K562 (cell line): ENCODE results near the gene PPP1R14B. TPM values are rescaled to one million over a fixed set of nuclear protein-coding genes. Genes with fewer than 3 reads are reported as not detected.

Experiments
- CBFB ChIP-seq: sonication (generic); formaldehyde crosslinking; IDR thresholded peaks from 2 replicates; pipeline ENCODE4 v1.4.0; 2020; ENCODE audit warnings: mild to moderate bottlenecking, missing genetic modification reagents
- DDX20 ChIP-seq: fragments of 450-650 bp; IDR thresholded peaks from 2 replicates; pipeline ENCODE4 v1.6.1; 2016; ENCODE audit warnings: missing genetic modification characterization, low read depth, mild to moderate bottlenecking, missing compliant biosample characterization, moderate library complexity
- E2F4 ChIP-seq: sonication (generic); formaldehyde crosslinking; IDR thresholded peaks from 2 replicates; pipeline ENCODE4 v1.8.0; 2022; ENCODE audit warnings: mild to moderate bottlenecking, low read depth, missing genetic modification reagents
- FOS ChIP-seq: IDR thresholded peaks from 3 replicates; pipeline ENCODE4 v1.6.1; 2011; ENCODE audit not compliant: insufficient read length; ENCODE audit errors: extremely low read depth
- GTF2A2 ChIP-seq: IDR thresholded peaks from 2 replicates; pipeline ENCODE4 v1.6.1; 2016; ENCODE audit warnings: mild to moderate bottlenecking, missing genetic modification characterization, missing compliant biosample characterization
- GTF2B ChIP-seq: IDR thresholded peaks from 2 replicates; pipeline ENCODE4 v1.6.1; 2011; ENCODE audit not compliant: insufficient read length; ENCODE audit errors: extremely low read depth
- HNRNPLL ChIP-seq: fragments of 200-400 bp; formaldehyde crosslinking; IDR thresholded peaks from 2 replicates; pipeline ENCODE4 v1.6.1; 2017; ENCODE audit warnings: low read length, low read depth, mild to moderate bottlenecking; ENCODE audit not compliant: poor library complexity, severe bottlenecking
- NFIX ChIP-seq: fragments of 250-450 bp; sonication (Bioruptor Pico); IDR thresholded peaks from 2 replicates; pipeline ENCODE4 v1.4.0; 2020; ENCODE audit warnings: low read depth, mild to moderate bottlenecking, moderate library complexity
- NRF1 ChIP-seq, 2 experiments: fragments of 450-650 bp; IDR thresholded peaks in 1 of 2; conservative IDR thresholded peaks in 1 of 2; 2 replicates each; pipeline ENCODE4 v1.6.1; 2014; ENCODE audit warnings: mild to moderate bottlenecking in 2 of 2
- ZC3H8 ChIP-seq: fragments of 450-650 bp; IDR thresholded peaks from 2 replicates; pipeline ENCODE4 v1.6.1; 2017
- ZNF174 ChIP-seq: fragments of 250-450 bp; sonication (Bioruptor Pico); IDR thresholded peaks from 2 replicates; pipeline ENCODE4 v1.4.0; 2020; ENCODE audit warnings: mild to moderate bottlenecking
- ZNF431 ChIP-seq: sonication (generic); formaldehyde crosslinking; IDR thresholded peaks from 2 replicates; pipeline ENCODE4 v1.8.0; 2022; ENCODE audit warnings: mild to moderate bottlenecking, missing genetic modification reagents
- polyA plus RNA-seq, 8 experiments: library from polyadenylated mRNA; depleted of rRNA in 4 of 8; stranded (reverse) in 5 of 8; unstranded in 3 of 8; fragments of >200 nt; fragmentation: Nextera tagmentation in 2 of 8; fragmentation: Illumina TruSeq in 1 of 8; extraction: Ambion mirVana in 2 of 8; extraction: Trizol in 1 of 8; gene quantifications; 2 replicates each; pipeline versions ENCODE4 v1.2.1 to v1.2.3, GENCODE V29; 2011 to 2014; ENCODE audit warnings: inconsistent platforms in 1 of 8, missing spikeins in 1 of 8
- total RNA-seq, 7 experiments: library from RNA; depleted of rRNA in 6 of 7; stranded (reverse); fragments of >200 nt in 6 of 7; fragmentation: Illumina TruSeq in 2 of 7; extraction: Trizol in 2 of 7; gene quantifications; 2 replicates each; pipeline versions ENCODE4 v1.2.1 to v1.2.3, GENCODE V29; 2011 to 2021; ENCODE audit warnings: low replicate concordance in 1 of 7
- TF ChIP-seq, protein P1 (sequence below): sonication (generic); formaldehyde crosslinking; IDR thresholded peaks from 2 replicates; pipeline ENCODE4 v1.8.1; 2023; ENCODE audit warnings: missing genetic modification reagents, mild to moderate bottlenecking, borderline replicate concordance
- TF ChIP-seq, protein P2 (sequence below): fragments of 250-450 bp; sonication (Bioruptor Pico); IDR thresholded peaks from 2 replicates; pipeline ENCODE4 v1.5.0; 2021; ENCODE audit warnings: mild to moderate bottlenecking, moderate library complexity
- TF ChIP-seq, protein P3 (sequence below): fragments of 450-650 bp; formaldehyde crosslinking; IDR thresholded peaks from 2 replicates; pipeline ENCODE4 v1.4.0; 2020; ENCODE audit warnings: mild to moderate bottlenecking, moderate library complexity

PPP1R14B gene
- total and polyA plus RNA-seq, 9 of the 15 experiments (the other 6 are each of a cell fraction or from before 2014, with no cell fraction given): 7.7 to 566 (median 212) TPM

DNA sequence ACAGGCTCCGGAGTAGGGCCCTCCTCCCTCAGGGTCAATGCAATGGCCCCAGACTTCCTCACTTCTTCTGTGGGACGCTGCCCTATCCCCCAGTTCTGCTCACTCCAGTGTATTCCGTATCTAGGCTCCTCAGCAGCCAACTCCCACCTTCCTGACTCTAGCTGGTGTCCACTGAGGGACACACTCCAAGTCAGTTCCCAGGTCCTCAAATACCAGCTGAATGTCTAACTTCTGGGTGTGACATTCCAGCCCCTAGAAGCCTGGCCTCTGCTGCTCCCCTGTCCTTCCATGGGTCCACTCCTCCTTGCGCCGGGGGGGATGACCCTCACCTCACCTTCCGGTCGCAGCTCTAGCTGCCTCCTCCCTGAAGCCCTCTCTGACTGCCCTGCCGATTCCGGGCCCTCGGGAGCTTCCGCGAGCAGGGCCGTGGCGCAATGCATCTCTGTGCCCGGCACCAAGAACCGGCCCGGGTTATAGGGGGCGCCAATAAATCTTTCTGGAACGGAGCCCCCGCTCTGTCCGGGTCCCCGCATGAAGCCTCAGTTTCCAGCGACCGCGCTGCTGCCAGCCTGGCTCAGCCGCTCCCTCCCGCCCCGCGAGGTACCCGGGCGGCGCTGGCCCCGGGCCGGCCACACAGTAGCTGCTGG is 22.3 kb upstream of the PPP1R14B start (continued):
- TF ChIP-seq, protein P1, sequence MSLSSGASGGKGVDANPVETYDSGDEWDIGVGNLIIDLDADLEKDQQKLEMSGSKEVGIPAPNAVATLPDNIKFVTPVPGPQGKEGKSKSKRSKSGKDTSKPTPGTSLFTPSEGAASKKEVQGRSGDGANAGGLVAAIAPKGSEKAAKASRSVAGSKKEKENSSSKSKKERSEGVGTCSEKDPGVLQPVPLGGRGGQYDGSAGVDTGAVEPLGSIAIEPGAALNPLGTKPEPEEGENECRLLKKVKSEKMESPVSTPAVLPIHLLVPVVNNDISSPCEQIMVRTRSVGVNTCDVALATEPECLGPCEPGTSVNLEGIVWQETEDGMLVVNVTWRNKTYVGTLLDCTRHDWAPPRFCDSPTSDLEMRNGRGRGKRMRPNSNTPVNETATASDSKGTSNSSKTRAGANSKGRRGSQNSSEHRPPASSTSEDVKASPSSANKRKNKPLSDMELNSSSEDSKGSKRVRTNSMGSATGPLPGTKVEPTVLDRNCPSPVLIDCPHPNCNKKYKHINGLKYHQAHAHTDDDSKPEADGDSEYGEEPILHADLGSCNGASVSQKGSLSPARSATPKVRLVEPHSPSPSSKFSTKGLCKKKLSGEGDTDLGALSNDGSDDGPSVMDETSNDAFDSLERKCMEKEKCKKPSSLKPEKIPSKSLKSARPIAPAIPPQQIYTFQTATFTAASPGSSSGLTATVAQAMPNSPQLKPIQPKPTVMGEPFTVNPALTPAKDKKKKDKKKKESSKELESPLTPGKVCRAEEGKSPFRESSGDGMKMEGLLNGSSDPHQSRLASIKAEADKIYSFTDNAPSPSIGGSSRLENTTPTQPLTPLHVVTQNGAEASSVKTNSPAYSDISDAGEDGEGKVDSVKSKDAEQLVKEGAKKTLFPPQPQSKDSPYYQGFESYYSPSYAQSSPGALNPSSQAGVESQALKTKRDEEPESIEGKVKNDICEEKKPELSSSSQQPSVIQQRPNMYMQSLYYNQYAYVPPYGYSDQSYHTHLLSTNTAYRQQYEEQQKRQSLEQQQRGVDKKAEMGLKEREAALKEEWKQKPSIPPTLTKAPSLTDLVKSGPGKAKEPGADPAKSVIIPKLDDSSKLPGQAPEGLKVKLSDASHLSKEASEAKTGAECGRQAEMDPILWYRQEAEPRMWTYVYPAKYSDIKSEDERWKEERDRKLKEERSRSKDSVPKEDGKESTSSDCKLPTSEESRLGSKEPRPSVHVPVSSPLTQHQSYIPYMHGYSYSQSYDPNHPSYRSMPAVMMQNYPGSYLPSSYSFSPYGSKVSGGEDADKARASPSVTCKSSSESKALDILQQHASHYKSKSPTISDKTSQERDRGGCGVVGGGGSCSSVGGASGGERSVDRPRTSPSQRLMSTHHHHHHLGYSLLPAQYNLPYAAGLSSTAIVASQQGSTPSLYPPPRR (CRISPR knock-in tag): no peak
- TF ChIP-seq, protein P2, sequence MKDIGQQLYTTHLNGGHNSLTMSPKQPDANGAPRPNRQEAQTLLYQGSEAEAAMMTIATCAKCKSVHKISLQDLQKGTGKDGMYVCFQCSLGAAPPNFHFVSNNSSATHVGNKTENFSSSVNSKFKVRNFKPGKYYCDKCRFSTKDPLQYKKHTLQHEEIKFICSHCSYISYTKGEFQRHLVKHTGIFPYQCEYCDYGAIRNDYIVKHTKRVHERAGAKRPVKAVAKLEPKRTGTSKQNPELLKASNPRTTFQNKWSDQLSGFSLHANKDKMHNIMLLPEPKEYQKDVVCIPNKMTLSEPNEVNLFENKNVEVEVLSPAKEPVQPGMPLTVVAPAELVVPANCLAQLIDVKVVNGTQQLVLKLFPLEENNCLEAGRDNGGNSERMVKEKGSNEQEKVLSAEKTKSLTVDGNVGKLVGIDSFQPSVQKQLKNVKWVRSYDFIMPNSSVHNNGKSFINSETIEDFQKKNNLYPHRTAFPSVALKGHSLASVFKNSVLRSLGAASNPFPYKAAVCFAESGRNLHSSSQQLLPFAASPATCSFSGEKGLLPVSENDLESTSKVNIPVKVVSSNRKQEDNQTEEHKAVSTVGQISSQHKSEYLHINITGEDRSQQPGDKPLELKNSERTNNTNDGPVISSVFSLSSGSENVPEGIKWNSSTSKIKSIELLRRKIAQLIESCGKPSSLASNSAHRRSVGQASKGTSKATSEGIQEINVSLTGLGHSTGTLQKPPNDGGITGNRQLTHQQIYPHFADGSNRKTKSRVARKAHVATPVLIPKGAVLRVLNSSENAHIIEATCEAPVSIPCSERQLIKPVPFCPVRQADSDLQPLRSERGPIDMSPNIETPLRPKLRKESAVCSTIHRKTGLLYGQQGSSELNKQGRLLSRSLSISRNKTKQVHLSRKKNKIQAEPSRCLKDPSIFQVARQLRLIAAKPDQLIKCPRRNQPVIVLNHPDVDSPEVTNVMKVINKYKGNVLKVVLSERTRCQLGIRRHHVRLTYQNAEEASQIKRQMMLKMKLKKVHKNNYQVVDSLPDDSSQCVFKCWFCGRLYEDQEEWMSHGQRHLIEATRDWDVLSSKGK (CRISPR knock-in tag): no peak
- TF ChIP-seq FOS (no peak), GTF2B (no peak), ZC3H8 (no peak), NFIX (CRISPR knock-in tag) (no peak), DDX20 (tag) (no peak), ZNF174 (CRISPR knock-in tag) (no peak), E2F4 (CRISPR knock-in tag) (no peak), CBFB (no peak; the same call in 1 of the 2 replicates), NRF1 (conservative IDR thresholded peaks at IDR 0.05 in 1 of 2, IDR thresholded peaks at IDR 0.05 in 1 of 2) (no peak), HNRNPLL (no peak), GTF2A2 (tag) (no peak), ZNF431 (no peak)
- TF ChIP-seq, protein P3, sequence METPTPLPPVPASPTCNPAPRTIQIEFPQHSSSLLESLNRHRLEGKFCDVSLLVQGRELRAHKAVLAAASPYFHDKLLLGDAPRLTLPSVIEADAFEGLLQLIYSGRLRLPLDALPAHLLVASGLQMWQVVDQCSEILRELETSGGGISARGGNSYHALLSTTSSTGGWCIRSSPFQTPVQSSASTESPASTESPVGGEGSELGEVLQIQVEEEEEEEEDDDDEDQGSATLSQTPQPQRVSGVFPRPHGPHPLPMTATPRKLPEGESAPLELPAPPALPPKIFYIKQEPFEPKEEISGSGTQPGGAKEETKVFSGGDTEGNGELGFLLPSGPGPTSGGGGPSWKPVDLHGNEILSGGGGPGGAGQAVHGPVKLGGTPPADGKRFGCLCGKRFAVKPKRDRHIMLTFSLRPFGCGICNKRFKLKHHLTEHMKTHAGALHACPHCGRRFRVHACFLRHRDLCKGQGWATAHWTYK (CRISPR knock-in tag): no peak
